Activated T-helper 17 cell treated with anti-CD3 and anti-CD28 coated beads, Interleukin-2, amount 50 U/mL, for 72 hours (primary cell): ENCODE results near the gene RPS19. TPM values are rescaled to one million over a fixed set of nuclear protein-coding genes. Genes with fewer than 3 reads are reported as not detected.

Source experiments
- ATAC-seq: fragments of 150-1000 bp; cut with Tn5 transposase; replicated peaks from 2 replicates; pipeline ENCODE4 v1.10.0; 2021; ENCODE audit warnings: mild to moderate bottlenecking, moderate library complexity
- H3K27ac Mint-ChIP-seq: one replicate; pipeline ENCODE4 v1.8.0; 2022; ENCODE audit warnings: mixed read lengths
- H3K27me3 Mint-ChIP-seq: one replicate; pipeline ENCODE4 v1.8.0; 2022; ENCODE audit warnings: mixed read lengths
- H3K36me3 Mint-ChIP-seq: one replicate; pipeline ENCODE4 v1.8.0; 2022; ENCODE audit warnings: low read depth, mild to moderate bottlenecking, mixed read lengths
- H3K4me1 Mint-ChIP-seq: one replicate; pipeline ENCODE4 v1.8.0; 2022; ENCODE audit warnings: mixed read lengths
- H3K4me3 Mint-ChIP-seq: one replicate; pipeline ENCODE4 v1.8.0; 2022; ENCODE audit warnings: mild to moderate bottlenecking, mixed read lengths
- H3K9me3 Mint-ChIP-seq: one replicate; pipeline ENCODE4 v1.8.0; 2022; ENCODE audit warnings: mixed read lengths
- total RNA-seq, 2 donors: library from RNA; stranded (reverse); gene quantifications; one replicate each; pipeline ENCODE4 v1.2.3, GENCODE V29; 2022

Gene RPS19
- total RNA-seq, 2 donors from 2014 or later: 3,531 to 4,049 TPM

GRCh38 chr19:41917676-41918075 is 57.6 kb downstream of the RPS19 start:
- Mint-ChIP-seq H3K27ac (no peak overlapping the region), H3K4me3 (no peak overlapping the region), H3K27me3 (peaks cover 20% of the 10 kb centered on the region), H3K4me1 (peaks cover 8% of the 10 kb centered on the region), H3K36me3 (no peaks in the 10 kb centered on the region), H3K9me3 (no peaks in the 10 kb centered on the region)
- no peak for ATAC-seq

DNA sequence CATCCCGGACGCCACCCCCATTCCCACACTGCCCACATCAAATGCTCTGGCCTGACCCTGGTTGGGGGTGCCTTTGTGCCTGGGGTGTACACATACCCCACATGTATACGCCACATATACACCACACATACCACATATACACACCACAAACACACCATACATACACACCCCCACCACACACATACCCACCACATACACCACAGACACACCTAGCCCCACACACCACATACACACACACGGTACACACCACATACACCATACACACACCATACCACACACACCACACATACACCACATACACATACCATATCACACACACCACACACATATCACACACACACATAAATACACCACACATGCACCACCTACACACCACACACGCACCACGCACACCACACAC is 58.0 kb downstream of the RPS19 start:
- H3K4me3 Mint-ChIP-seq: no peak overlapping the region
- no peaks in the 10 kb centered on the region for H3K36me3 Mint-ChIP-seq
- no peak overlapping the region for H3K27ac Mint-ChIP-seq
- peaks cover 21% of the 10 kb centered on the region for H3K27me3 Mint-ChIP-seq
- ATAC-seq: no peak
- no peaks in the 10 kb centered on the region for H3K9me3 Mint-ChIP-seq
- H3K4me1 Mint-ChIP-seq: peaks cover 9% of the 10 kb centered on the region

GRCh38 chr19:41918653-41919244 is 58.7 kb downstream of the RPS19 start:
- H3K4me1 Mint-ChIP-seq: peaks cover 14% of the 10 kb centered on the region
- no peak overlapping the region for H3K27ac Mint-ChIP-seq
- ATAC-seq: no peak
- no peak overlapping the region for H3K4me3 Mint-ChIP-seq
- peaks cover 20% of the 10 kb centered on the region for H3K27me3 Mint-ChIP-seq
- H3K36me3 Mint-ChIP-seq: no peaks in the 10 kb centered on the region
- no peaks in the 10 kb centered on the region for H3K9me3 Mint-ChIP-seq

DNA sequence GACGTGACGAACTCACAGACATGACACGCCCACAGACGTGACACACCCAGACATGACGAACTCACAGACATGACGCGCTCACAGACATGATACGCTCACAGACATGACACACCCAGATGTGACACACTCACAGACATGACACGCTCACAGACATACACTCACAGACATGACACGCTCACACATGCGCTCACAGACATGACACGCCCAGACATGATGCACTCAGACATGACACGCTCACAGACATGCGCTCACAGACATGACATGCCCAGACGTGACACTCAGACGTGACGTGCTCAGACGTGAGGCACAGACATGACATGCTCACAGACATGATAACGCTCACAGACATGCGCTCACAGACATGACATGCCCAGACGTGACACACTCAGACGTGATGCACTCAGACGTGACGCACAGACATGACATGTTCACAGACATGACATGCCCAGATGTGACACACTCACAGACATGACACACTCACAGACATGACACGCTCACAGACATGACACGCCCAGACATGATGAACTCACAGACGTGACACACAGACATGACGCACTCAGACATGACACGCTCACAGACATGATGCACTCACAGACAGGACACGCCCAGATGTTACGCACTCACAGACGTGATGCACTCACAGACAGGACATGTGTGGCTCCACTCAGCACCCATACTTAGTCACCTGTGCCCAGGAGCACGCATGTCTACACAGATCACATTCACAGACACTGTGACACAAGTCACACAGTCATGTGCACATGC is 60.1 kb downstream of the RPS19 start:
- peaks cover 10% of the 10 kb centered on the region for H3K4me1 Mint-ChIP-seq
- no peaks in the 10 kb centered on the region for H3K36me3 Mint-ChIP-seq
- no peak overlapping the region for H3K27ac Mint-ChIP-seq
- no peak overlapping the region for H3K4me3 Mint-ChIP-seq
- peaks cover 12% of the 10 kb centered on the region for H3K27me3 Mint-ChIP-seq
- H3K9me3 Mint-ChIP-seq: no peaks in the 10 kb centered on the region
- ATAC-seq: no peak

DNA sequence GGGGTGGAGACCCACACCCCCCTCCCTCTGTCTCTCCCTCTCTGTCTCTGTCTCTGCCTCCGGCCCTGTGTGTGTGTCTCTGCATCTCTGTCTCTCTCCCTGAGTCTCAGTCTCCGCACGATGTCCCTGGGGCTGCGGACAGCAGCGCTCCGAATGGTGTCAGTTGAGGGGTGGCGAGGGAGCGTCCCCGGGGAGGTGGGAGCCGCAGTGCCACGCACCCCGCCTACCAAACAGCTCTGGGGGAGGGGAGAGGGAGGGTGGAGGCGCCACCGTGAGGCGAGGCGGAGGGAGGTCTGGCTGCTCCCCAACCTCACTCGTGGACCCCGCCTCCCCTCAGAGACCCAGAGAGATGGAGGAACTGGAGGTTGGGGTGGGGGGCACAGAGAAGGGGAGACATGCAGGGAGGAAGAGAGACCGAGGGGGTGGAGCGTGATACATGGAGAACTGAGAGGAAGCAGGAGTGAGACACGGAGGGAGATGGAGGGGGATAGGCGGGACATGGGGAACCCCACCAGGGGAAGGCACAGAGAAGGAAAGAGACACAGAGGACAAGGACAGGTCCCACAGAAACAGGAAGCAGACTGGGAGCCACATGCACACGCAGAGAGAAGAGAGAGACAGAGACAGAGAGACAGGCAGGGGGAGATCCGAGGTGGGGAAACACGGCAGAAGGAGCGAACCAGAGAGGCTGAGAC is 61.0 kb downstream of the RPS19 start:
- H3K4me3 Mint-ChIP-seq: no peak overlapping the region
- H3K27me3 Mint-ChIP-seq: peaks cover 12% of the 10 kb centered on the region
- H3K4me1 Mint-ChIP-seq: peaks cover 10% of the 10 kb centered on the region
- no peak overlapping the region for H3K27ac Mint-ChIP-seq
- H3K9me3 Mint-ChIP-seq: no peaks in the 10 kb centered on the region
- no peaks in the 10 kb centered on the region for H3K36me3 Mint-ChIP-seq
- ATAC-seq: no peak

DNA sequence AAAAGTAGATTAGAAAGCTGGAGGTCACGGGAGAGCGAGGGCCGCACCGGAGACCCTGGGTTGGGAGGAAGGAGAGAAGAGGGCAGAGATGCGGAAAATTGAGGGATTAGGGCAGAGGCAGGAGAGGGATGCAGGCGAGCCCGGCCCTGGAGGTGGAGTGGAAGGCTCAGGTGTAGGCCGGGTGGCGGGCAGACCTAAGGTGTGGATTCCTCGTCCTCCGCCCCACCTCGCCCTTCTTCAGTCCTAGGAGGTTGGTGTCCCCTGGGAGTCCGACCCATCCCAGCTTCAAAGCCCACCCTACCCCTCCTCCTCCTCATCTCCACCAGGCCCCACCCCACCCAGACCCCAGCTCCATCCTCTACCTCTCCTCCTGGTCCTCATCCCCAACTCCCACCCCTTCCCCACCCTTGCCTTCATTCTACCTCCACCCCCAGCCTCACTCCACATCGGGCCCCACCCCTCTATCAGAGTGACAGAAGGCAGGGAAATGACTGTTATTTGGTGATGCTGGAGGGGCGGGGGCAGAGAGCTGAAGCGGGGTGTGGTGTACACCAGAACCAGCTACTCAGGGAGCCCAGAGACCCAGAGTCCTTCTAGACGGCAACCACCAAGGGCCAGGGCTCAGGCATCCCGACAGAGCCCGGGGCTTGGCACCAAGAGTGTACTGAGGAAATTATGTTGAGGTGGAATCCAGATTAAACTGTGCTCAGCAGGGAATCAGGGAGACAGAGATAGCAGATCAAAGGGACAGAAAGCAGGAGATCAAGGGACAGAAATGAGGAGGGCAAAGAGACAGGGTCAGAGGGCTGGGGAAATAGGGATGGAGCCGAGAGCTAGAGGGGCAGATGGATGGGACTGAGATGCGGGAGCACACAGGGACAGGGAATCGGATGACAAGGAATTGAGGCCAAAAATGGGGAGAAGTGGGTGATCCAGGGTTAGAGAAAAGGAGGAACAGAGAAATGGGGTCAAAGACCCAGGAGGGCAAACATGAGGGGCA is 61.8 kb downstream of the RPS19 start:
- no peak for ATAC-seq
- Mint-ChIP-seq H3K36me3 (no peaks in the 10 kb centered on the region), H3K9me3 (no peaks in the 10 kb centered on the region), H3K4me3 (no peak overlapping the region), H3K4me1 (peaks cover 10% of the 10 kb centered on the region), H3K27ac (no peak overlapping the region), H3K27me3 (peaks cover 12% of the 10 kb centered on the region)

Other genes with a start within 250 kb of the RPS19 start
- not detected for gene CEACAM4, start 233.2 kb upstream of the RPS19 start, total RNA-seq
- gene CEACAM7, start 172.0 kb upstream of the RPS19 start, total RNA-seq: not detected
- gene CEACAM5, start 151.6 kb upstream of the RPS19 start, total RNA-seq: not detected
- gene CEACAM6, start 104.7 kb upstream of the RPS19 start, total RNA-seq: not detected
- gene CEACAM3, start 63.7 kb upstream of the RPS19 start, total RNA-seq: not detected
- not detected for gene LYPD4, start 15.6 kb upstream of the RPS19 start, total RNA-seq
- gene DMRTC2, start 15.2 kb upstream of the RPS19 start, total RNA-seq: not detected
- under 1 TPM; 0.22 to 0.98 TPM for gene CD79A, start 17.0 kb downstream of the RPS19 start, total RNA-seq
- gene ARHGEF1, start 22.9 kb downstream of the RPS19 start, total RNA-seq: 100 to 1,000 TPM; 255 to 337 TPM
- gene ERFL, start 68.2 kb downstream of the RPS19 start, total RNA-seq: 1 to 10 TPM in 1 of 2 donors, under 1 TPM in 1; 0.89 to 2.1 TPM
- gene RABAC1, start 99.1 kb downstream of the RPS19 start, total RNA-seq: 10 to 100 TPM; 37.6 to 54.7 TPM
- 1 to 10 TPM; 1.7 to 5.0 TPM for gene ATP1A3, start 134.0 kb downstream of the RPS19 start, total RNA-seq
- gene GRIK5, start 210.0 kb downstream of the RPS19 start, total RNA-seq: 1 to 10 TPM in 1 of 2 donors, under 1 TPM in 1; 0.37 to 1.7 TPM
- gene ZNF574, start 215.9 kb downstream of the RPS19 start, total RNA-seq: 10 to 100 TPM; 12.1 to 12.5 TPM